H9 (cell line): ENCODE data around the gene CARD6. TPM values are rescaled to one million over a fixed set of nuclear protein-coding genes. Genes with fewer than 3 reads are reported as not detected.

Experiments used
- DNase-seq: peaks from one replicate; pipeline ENCODE4 v3.0.0-alpha.2; 2017
- H2AFZ ChIP-seq: one replicate; pipeline ENCODE4 v1.6.1; 2013; ENCODE audit warnings: mild to moderate bottlenecking, low read length, control low read depth, moderate library complexity
- H2AK5ac ChIP-seq: 2 replicates; pipeline ENCODE4 v1.6.1; 2013; ENCODE audit warnings: low read length, control low read depth, mixed read lengths; ENCODE audit not compliant: insufficient read length
- H2BK120ac ChIP-seq: one replicate; pipeline ENCODE4 v1.6.1; 2013; ENCODE audit warnings: low read depth, mild to moderate bottlenecking, low read length, control low read depth, inconsistent platforms; ENCODE audit not compliant: poor library complexity, severe bottlenecking
- H2BK12ac ChIP-seq: 2 replicates; pipeline ENCODE4 v1.6.1; 2013; ENCODE audit warnings: low read length, control low read depth, mixed read lengths, low read depth; ENCODE audit not compliant: insufficient read length
- H2BK15ac ChIP-seq: 2 replicates; pipeline ENCODE4 v1.6.1; 2013; ENCODE audit warnings: low read depth, low read length, control low read depth
- H2BK20ac ChIP-seq: one replicate; pipeline ENCODE4 v1.6.1; 2013; ENCODE audit warnings: low read depth, mild to moderate bottlenecking, low read length, control low read depth, inconsistent platforms; ENCODE audit not compliant: poor library complexity, severe bottlenecking
- H2BK5ac ChIP-seq: 2 replicates; pipeline ENCODE4 v1.6.1; 2013; ENCODE audit warnings: low read length, control low read depth, mixed read lengths; ENCODE audit not compliant: insufficient read length
- H3K14ac ChIP-seq: 2 replicates; pipeline ENCODE4 v1.6.1; 2013; ENCODE audit warnings: low read length, control low read depth; ENCODE audit not compliant: insufficient read depth
- H3K18ac ChIP-seq: 2 replicates; pipeline ENCODE4 v1.6.1; 2013; ENCODE audit warnings: low read depth, mild to moderate bottlenecking, mixed read lengths, low read length, control low read depth; ENCODE audit not compliant: insufficient read length
- H3K23ac ChIP-seq: 2 replicates; pipeline ENCODE4 v1.6.1; 2013; ENCODE audit warnings: low read length, control low read depth, mixed read lengths, low read depth; ENCODE audit not compliant: insufficient read length
- H3K23me2 ChIP-seq: 2 replicates; pipeline ENCODE4 v1.6.1; 2013; ENCODE audit warnings: low read depth, mild to moderate bottlenecking, mixed read lengths, low read length, control low read depth; ENCODE audit not compliant: insufficient read length, poor library complexity, severe bottlenecking
- H3K27ac ChIP-seq: 2 replicates; pipeline ENCODE4 v1.5.1; 2013; ENCODE audit warnings: low read length, control low read depth, mixed read lengths, low read depth; ENCODE audit not compliant: insufficient read length
- H3K27me3 ChIP-seq: 2 replicates; pipeline ENCODE4 v1.6.1; 2013; ENCODE audit warnings: low read length, control low read depth, inconsistent platforms; ENCODE audit not compliant: insufficient read depth
- H3K4ac ChIP-seq: 2 replicates; pipeline ENCODE4 v1.6.1; 2013; ENCODE audit warnings: low read depth, mild to moderate bottlenecking, control low read depth, inconsistent platforms, low read length, moderate library complexity
- H3K4me1 ChIP-seq: 2 replicates; pipeline ENCODE4 v1.6.1; 2013; ENCODE audit warnings: low read length, control low read depth, inconsistent platforms; ENCODE audit not compliant: insufficient read depth
- H3K4me2 ChIP-seq: 2 replicates; pipeline ENCODE4 v1.6.1; 2013; ENCODE audit warnings: low read length, control low read depth, mixed read lengths; ENCODE audit not compliant: insufficient read length, insufficient read depth
- H3K56ac ChIP-seq: 2 replicates; pipeline ENCODE4 v1.6.1; 2013; ENCODE audit warnings: low read depth, mild to moderate bottlenecking, mixed read lengths, low read length, control low read depth; ENCODE audit not compliant: insufficient read length
- H3K79me1 ChIP-seq: 2 replicates; pipeline ENCODE4 v1.6.1; 2013; ENCODE audit warnings: low read depth, mild to moderate bottlenecking, moderate library complexity, low read length, control low read depth, inconsistent platforms; ENCODE audit not compliant: insufficient read depth, poor library complexity, severe bottlenecking
- H3K79me2 ChIP-seq: 2 replicates; pipeline ENCODE4 v1.6.1; 2013; ENCODE audit warnings: low read length, control low read depth, inconsistent platforms; ENCODE audit not compliant: insufficient read depth
- H3K9ac ChIP-seq: 2 replicates; pipeline ENCODE4 v1.6.1; 2013; ENCODE audit warnings: low read length, control low read depth, mixed read lengths; ENCODE audit not compliant: insufficient read length; ENCODE audit errors: extremely low read depth
- H3K9me3 ChIP-seq: one replicate; pipeline ENCODE4 v1.6.1; 2013; ENCODE audit warnings: low read depth, low read length, inconsistent platforms; ENCODE audit not compliant: control insufficient read depth
- H3T11ph ChIP-seq: one replicate; pipeline ENCODE4 v1.6.1; 2013; ENCODE audit warnings: mild to moderate bottlenecking, low read length, control low read depth, inconsistent platforms
- H4K20me1 ChIP-seq: one replicate; pipeline ENCODE4 v1.6.1; 2013; ENCODE audit not compliant: control insufficient read depth, insufficient read length, insufficient read depth
- H4K5ac ChIP-seq: 2 replicates; pipeline ENCODE4 v1.6.1; 2013; ENCODE audit warnings: low read depth, mild to moderate bottlenecking, mixed read lengths, low read length, control low read depth; ENCODE audit not compliant: insufficient read length
- H4K8ac ChIP-seq: replicated peaks from 2 replicates; pipeline ENCODE4 v1.6.1; 2013; ENCODE audit warnings: low read length, control low read depth, mixed read lengths, low read depth; ENCODE audit not compliant: insufficient read length
- H4K91ac ChIP-seq: 2 replicates; pipeline ENCODE4 v1.6.1; 2013; ENCODE audit warnings: low read depth, mild to moderate bottlenecking, moderate library complexity, mixed read lengths, low read length, control low read depth; ENCODE audit not compliant: insufficient read length
- H3K27ac Mint-ChIP-seq, 3 experiments: 2 replicates in 2 of 3; 3 replicates in 1 of 3; pipeline ENCODE4 v1.8.0; 2020 to 2021; ENCODE audit warnings: mixed read lengths in 3 of 3, mild to moderate bottlenecking in 1 of 3, moderate library complexity in 1 of 3
- H3K27me3 Mint-ChIP-seq: 2 replicates; pipeline ENCODE4 v1.8.0; 2021; ENCODE audit warnings: low read depth, mild to moderate bottlenecking, moderate library complexity, mixed read lengths
- H3K36me3 Mint-ChIP-seq, 3 experiments: 2 replicates in 2 of 3; 3 replicates in 1 of 3; pipeline ENCODE4 v1.8.0; 2020 to 2021; ENCODE audit warnings: low read depth in 3 of 3, mixed read lengths in 3 of 3; ENCODE audit not compliant: insufficient read depth in 1 of 3
- H3K4me1 Mint-ChIP-seq, 2 experiments: 2 replicates each; pipeline ENCODE4 v1.8.0; 2020; ENCODE audit warnings: mixed read lengths in 2 of 2
- H3K4me3 Mint-ChIP-seq, 2 experiments: 2 replicates in 1 of 2; 3 replicates in 1 of 2; pipeline ENCODE4 v1.8.0; 2020 to 2021; ENCODE audit warnings: mild to moderate bottlenecking in 2 of 2, mixed read lengths in 2 of 2, moderate library complexity in 1 of 2
- H3K9me3 Mint-ChIP-seq, 2 experiments: 2 replicates in 1 of 2; 3 replicates in 1 of 2; pipeline ENCODE4 v1.8.0; 2020; ENCODE audit warnings: mild to moderate bottlenecking in 2 of 2, mixed read lengths in 2 of 2, moderate library complexity in 1 of 2
- CTCF ChIP-seq: fragments of 200-600 bp; sonication (generic); conservative IDR thresholded peaks from 3 replicates; pipeline ENCODE4 v1.8.0; 2021; ENCODE audit warnings: antibody characterized with exemption, mild to moderate bottlenecking
- WGBS: extraction: QIAGEN DNeasy Blood & Tissue Kit; methylation state at CpG from one replicate; pipeline ENCODE4 v1.1.7; 2013; ENCODE audit warnings: missing lambda C conversion rate, low lambda C conversion rate, mixed read lengths; ENCODE audit not compliant: insufficient read length; ENCODE audit errors: extremely low coverage; 5-methylcytosine and 5-hydroxymethylcytosine counted together
- total RNA-seq: library from RNA; stranded (reverse); gene quantifications from 2 replicates; pipeline ENCODE4 v1.2.1, GENCODE V29; 2021

CARD6 gene
- total RNA-seq, 1 experiment from 2014 or later, result 0.35 TPM

- H3K14ac ChIP-seq, result no peak overlapping the region
- Mint-ChIP-seq H3K4me3 (peak overlapping the region; percentile 100; a peak in 3 of 5 replicates), H3K27ac (peak overlapping the region; percentile 28 to 100 (median 78); a peak in 5 of 7 replicates), H3K36me3 (peaks cover 80 to 86% (median 85%) of the 10 kb centered on the region in 3 experiments), H3K9me3 (peaks cover 3 to 6% of the 10 kb centered on the region in 2 experiments; a peak in 2 of 5 replicates), H3K27me3 (no peaks in the 10 kb centered on the region), H3K4me1 (peaks cover 31 to 68% of the 10 kb centered on the region in 2 experiments)
- DNase-seq, result no peak
- no peaks in the 10 kb centered on the region for H3K4me1 ChIP-seq
- no CpG with 5 or more reads among the region's 4 CpGs for WGBS
- no peak overlapping the region for H3K9ac ChIP-seq
- H2AK5ac ChIP-seq, result no peak overlapping the region
- no peak overlapping the region for H3K23ac ChIP-seq
- H2BK20ac ChIP-seq, result no peak overlapping the region
- no peak overlapping the region for H2BK5ac ChIP-seq
- H3K4me2 ChIP-seq, result no peak overlapping the region
- H3K4ac ChIP-seq, result no peak overlapping the region
- H3T11ph ChIP-seq, result no peak overlapping the region
- no peaks in the 10 kb centered on the region for H4K20me1 ChIP-seq
- H4K5ac ChIP-seq, result no peak overlapping the region
- H4K91ac ChIP-seq, result no peak overlapping the region
- no peak overlapping the region for H2BK15ac ChIP-seq
- no peak for TF ChIP-seq CTCF
- no peaks in the 10 kb centered on the region for H3K79me1 ChIP-seq
- no peak overlapping the region for H4K8ac ChIP-seq
- no peaks in the 10 kb centered on the region for H3K9me3 ChIP-seq
- H2AFZ ChIP-seq, result no peak overlapping the region
- no peak overlapping the region for H3K27ac ChIP-seq
- no peaks in the 10 kb centered on the region for H3K27me3 ChIP-seq
- H3K23me2 ChIP-seq, result peaks cover 25% of the 10 kb centered on the region
- H3K18ac ChIP-seq, result no peak overlapping the region
- H3K56ac ChIP-seq, result no peak overlapping the region
- H3K79me2 ChIP-seq, result peaks cover 13% of the 10 kb centered on the region; the same call in 1 of the 2 replicates
- H2BK120ac ChIP-seq, result no peak overlapping the region
- no peak overlapping the region for H2BK12ac ChIP-seq
Observed at GRCh38 chr5:40831346-40832210, 9.6 kb upstream of the CARD6 start.
